ENCODE measurements around the gene MYO6.

MYO6 gene

DNA sequence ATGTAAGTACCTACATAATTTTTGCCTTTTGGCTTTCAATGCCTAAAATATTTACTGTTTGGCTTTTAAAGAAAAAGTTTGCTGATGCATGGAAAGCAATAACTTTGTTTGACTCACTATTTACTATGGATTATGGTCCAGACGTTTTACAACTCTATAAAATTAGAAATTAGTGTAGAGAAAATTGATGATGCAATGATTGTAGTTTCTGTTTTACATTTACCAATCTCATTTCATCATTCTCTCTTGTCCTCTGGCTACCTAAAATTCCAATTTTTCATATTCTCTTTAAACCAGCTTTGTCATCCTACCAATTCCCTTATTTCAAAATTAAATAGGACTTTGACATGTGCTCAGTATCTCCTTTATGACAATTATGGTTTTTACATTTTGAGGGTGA, 192.5 kb downstream of the MYO6 start:
- no peak for DNase-seq (ENCODE audit: low read depth, low spot score)
- Histone ChIP-seq H3K9me3 (ENCODE audit: low read depth, low read length) (no peaks in the 10 kb centered on the region), H3K4me3 (no peak overlapping the region), H3K27ac (no peak overlapping the region), H3K9ac (ENCODE audit: insufficient read length) (no peak overlapping the region), H3K36me3 (ENCODE audit: insufficient read depth, low read length) (no peaks in the 10 kb centered on the region)
- no peak for TF ChIP-seq FOXP2 (optimal IDR thresholded peaks at IDR 0.05; ENCODE audit: control extremely low read depth, extremely low read length, insufficient read depth)
- TF ChIP-seq POLR2AphosphoS5 (IDR thresholded peaks at IDR 0.05; ENCODE audit: borderline replicate concordance, low read depth, low read length), result no peak
- TF ChIP-seq EZH2 (IDR thresholded peaks at IDR 0.05), result no peak

DNA sequence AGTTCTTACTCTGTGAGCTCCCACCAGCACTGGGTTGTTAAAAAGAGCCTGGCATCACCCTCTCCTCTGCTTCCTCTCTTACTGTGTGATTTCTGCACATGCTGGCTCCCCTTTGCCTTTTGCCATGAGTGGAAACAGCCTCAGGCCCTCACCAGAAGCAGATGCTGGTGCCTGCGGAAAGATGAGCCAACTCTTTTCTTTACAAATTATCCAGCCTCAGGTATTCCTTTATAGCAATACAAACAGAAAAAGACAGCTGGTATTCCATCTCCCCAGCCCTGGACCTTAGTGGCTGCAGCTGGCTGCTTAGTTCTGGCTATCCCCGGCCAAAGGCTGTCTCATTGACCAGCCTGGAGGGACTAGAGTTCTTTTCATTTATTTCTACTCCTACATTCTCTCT, 194.3 kb downstream of the MYO6 start:
- no peak for DNase-seq (ENCODE audit: low read depth, low spot score)

DNA sequence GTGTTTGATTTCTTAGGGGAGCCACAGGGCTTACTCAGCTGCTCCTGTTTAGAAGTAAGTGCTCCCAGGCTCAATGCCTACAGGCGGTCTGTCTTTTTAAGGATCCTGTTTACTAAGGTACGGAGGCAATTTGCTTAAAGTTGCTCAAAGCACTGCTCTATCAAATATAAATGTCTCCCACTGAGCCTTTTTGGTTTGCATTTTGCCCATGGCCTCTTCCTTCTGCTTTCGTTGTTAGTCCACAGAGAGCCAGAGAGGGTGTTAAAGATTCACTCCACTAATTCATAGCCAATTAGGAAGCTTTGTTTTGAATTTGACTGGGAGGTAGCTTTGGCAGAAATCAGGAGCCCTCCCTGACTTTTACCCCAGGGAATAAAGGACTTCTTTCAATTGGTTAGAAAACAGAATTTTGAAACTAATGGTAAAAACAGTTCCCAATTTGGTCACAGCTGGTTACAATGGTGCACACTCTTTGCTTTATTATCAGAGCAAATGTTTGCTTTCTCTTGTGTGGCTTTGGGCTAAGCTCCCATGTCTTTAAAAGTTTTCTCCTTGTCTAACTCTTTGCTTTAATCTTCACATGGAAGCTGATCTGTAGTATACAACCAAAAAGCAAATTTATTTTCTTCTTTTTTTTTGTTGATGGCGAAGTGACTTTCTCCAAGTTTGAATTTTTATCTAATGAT, 197.2 kb downstream of the MYO6 start:
- no peak for DNase-seq (ENCODE audit: low read depth, low spot score)
- peak overlapping the region; percentile 23; the same call in 1 of the 2 replicates for H3K27ac ChIP-seq
- no peaks in the 10 kb centered on the region for H3K9me3 ChIP-seq (ENCODE audit: low read depth, low read length)
- TF ChIP-seq FOXP2 (optimal IDR thresholded peaks at IDR 0.05; ENCODE audit: control extremely low read depth, extremely low read length, insufficient read depth) (no peak), POLR2AphosphoS5 (IDR thresholded peaks at IDR 0.05; ENCODE audit: borderline replicate concordance, low read depth, low read length) (no peak)
- no peak overlapping the region for H3K9ac ChIP-seq (ENCODE audit: insufficient read length)
- H3K4me3 ChIP-seq, result peak overlapping the region; percentile 44
- H3K36me3 ChIP-seq (ENCODE audit: insufficient read depth, low read length), result no peaks in the 10 kb centered on the region

More for the DNA sequence above, 194.3 kb downstream of the MYO6 start:
- Histone ChIP-seq H3K27ac (no peak overlapping the region), H3K36me3 (ENCODE audit: insufficient read depth, low read length) (no peaks in the 10 kb centered on the region), H3K9ac (ENCODE audit: insufficient read length) (no peak overlapping the region), H3K4me3 (no peak overlapping the region), H3K9me3 (ENCODE audit: low read depth, low read length) (no peaks in the 10 kb centered on the region)
- no peak for TF ChIP-seq POLR2AphosphoS5 (IDR thresholded peaks at IDR 0.05; ENCODE audit: borderline replicate concordance, low read depth, low read length)
- TF ChIP-seq EZH2 (IDR thresholded peaks at IDR 0.05), result no peak
- TF ChIP-seq FOXP2 (optimal IDR thresholded peaks at IDR 0.05; ENCODE audit: control extremely low read depth, extremely low read length, insufficient read depth), result no peak

DNA sequence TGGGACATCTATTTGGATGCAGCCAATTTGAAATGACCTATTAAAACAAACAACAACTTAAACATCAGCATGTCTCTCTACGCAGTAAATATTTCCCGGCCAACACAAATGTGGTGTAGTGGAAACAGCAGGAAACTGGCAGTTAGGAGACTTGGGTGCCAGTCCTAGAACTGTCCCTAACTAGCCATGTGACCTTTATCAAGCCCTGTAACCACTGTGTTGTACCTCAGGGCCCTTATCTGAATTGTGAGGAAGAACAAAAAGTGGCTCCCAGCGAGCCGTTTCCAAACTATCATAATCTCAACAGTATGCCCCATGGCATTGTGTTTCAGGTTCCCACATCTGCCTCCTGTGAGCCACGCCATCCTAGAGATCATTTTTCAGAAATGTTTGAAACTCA, 198.9 kb downstream of the MYO6 start:
- Histone ChIP-seq H3K27ac (no peak overlapping the region), H3K9me3 (ENCODE audit: low read depth, low read length) (no peaks in the 10 kb centered on the region), H3K36me3 (ENCODE audit: insufficient read depth, low read length) (no peaks in the 10 kb centered on the region), H3K4me3 (no peak overlapping the region), H3K9ac (ENCODE audit: insufficient read length) (no peak overlapping the region)
- TF ChIP-seq POLR2AphosphoS5 (IDR thresholded peaks at IDR 0.05; ENCODE audit: borderline replicate concordance, low read depth, low read length) (no peak), EZH2 (IDR thresholded peaks at IDR 0.05) (no peak), FOXP2 (optimal IDR thresholded peaks at IDR 0.05; ENCODE audit: control extremely low read depth, extremely low read length, insufficient read depth) (no peak)
- DNase-seq (ENCODE audit: low read depth, low spot score), result no peak

DNA sequence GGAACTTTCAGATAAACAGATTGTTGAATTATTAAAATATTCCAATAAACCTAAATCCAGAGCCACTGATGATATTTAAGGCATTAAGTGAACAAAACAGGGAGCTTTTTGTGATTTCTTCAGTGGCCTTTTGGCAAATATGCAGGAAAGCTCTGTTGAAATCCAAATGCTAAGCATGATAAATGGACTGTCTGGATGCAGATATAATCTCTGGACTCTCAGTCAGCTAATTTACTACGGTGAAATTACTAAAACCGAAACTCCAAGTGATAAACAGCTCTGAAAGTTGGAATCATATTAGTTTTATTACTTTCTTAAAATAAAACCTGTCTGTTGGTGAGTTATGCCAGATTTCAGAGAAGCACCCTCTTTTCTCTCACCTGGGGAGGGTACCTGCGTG, 203.1 kb downstream of the MYO6 start:
- no peak overlapping the region for H3K9ac ChIP-seq (ENCODE audit: insufficient read length)
- no peak for DNase-seq (ENCODE audit: low read depth, low spot score)
- TF ChIP-seq FOXP2 (optimal IDR thresholded peaks at IDR 0.05; ENCODE audit: control extremely low read depth, extremely low read length, insufficient read depth) (no peak), POLR2AphosphoS5 (IDR thresholded peaks at IDR 0.05; ENCODE audit: borderline replicate concordance, low read depth, low read length) (no peak)
- no peak overlapping the region for H3K4me3 ChIP-seq
- H3K9me3 ChIP-seq (ENCODE audit: low read depth, low read length), result no peaks in the 10 kb centered on the region
- no peaks in the 10 kb centered on the region for H3K36me3 ChIP-seq (ENCODE audit: insufficient read depth, low read length)
- H3K27ac ChIP-seq, result no peak overlapping the region

DNA sequence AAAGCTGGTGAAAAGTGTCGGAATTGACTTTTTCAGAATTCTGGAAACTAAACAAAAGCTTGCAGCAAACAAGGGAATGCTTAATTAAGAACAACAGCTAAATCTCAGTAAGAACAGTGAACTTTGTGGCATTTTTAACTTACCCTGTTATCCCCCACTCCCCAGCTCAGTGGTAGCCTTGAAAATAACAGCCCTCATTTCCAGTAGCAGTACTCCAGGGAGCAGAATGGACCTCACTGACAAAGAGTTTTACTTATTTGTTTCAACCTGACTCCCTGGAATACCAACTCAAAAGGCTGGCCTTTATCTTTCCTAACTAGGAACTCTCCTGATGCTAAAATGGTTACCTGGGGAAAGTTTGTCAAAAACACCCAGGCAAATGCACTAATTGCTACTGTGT, 214.5 kb downstream of the MYO6 start:
- no peak for DNase-seq (ENCODE audit: low read depth, low spot score)
- Histone ChIP-seq H3K9ac (ENCODE audit: insufficient read length) (no peak overlapping the region), H3K36me3 (ENCODE audit: insufficient read depth, low read length) (no peaks in the 10 kb centered on the region), H3K4me3 (no peak overlapping the region), H3K9me3 (ENCODE audit: low read depth, low read length) (no peaks in the 10 kb centered on the region), H3K27ac (no peak overlapping the region)
- TF ChIP-seq FOXP2 (optimal IDR thresholded peaks at IDR 0.05; ENCODE audit: control extremely low read depth, extremely low read length, insufficient read depth) (no peak), EZH2 (IDR thresholded peaks at IDR 0.05) (no peak), POLR2AphosphoS5 (IDR thresholded peaks at IDR 0.05; ENCODE audit: borderline replicate concordance, low read depth, low read length) (no peak)

DNA sequence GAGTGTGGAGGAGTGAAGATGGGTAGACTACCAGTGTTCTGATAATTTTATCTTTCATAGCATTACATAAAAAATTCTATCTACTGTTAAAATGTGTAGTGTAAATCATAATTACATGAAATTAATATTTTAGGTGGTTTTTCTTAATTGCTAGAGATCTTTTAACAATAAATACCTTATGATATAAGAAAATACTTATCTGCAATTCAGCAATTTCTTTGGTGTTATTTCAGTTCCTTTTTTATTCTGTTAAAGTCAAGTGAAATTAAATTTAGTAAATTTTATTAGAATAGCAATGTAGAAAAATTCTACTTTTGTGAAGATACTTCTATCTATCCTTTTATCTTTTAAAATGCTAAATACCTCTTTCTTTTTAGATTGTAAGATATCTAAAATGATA, 219.1 kb downstream of the MYO6 start:
- Histone ChIP-seq H3K9me3 (ENCODE audit: low read depth, low read length) (no peaks in the 10 kb centered on the region), H3K9ac (ENCODE audit: insufficient read length) (no peak overlapping the region), H3K36me3 (ENCODE audit: insufficient read depth, low read length) (no peaks in the 10 kb centered on the region), H3K27ac (no peak overlapping the region), H3K4me3 (no peak overlapping the region)
- DNase-seq (ENCODE audit: low read depth, low spot score), result no peak
- TF ChIP-seq POLR2AphosphoS5 (IDR thresholded peaks at IDR 0.05; ENCODE audit: borderline replicate concordance, low read depth, low read length) (no peak), EZH2 (IDR thresholded peaks at IDR 0.05) (no peak), FOXP2 (optimal IDR thresholded peaks at IDR 0.05; ENCODE audit: control extremely low read depth, extremely low read length, insufficient read depth) (no peak)

Measured in SK-N-MC (cell line).